CD14-positive monocyte (primary cell): ENCODE measurements around the gene ATP4A. TPM values are rescaled to one million over a fixed set of nuclear protein-coding genes. Genes with fewer than 3 reads are reported as not detected.

Source experiments
- DNase-seq, 3 donors: peaks; one replicate each; pipeline ENCODE4 v3.0.0-alpha.2; 2011 to 2022
- H2AFZ ChIP-seq: 2 replicates; pipeline ENCODE4 v1.6.0; 2012; ENCODE audit warnings: mild to moderate bottlenecking, low read depth, low read length, inconsistent platforms; ENCODE audit not compliant: insufficient read depth, poor library complexity, severe bottlenecking
- H3K27ac ChIP-seq, 2 donors: 1 replicate in 1 of 2; 2 replicates in 1 of 2; pipeline ENCODE4 v1.5.1; 2012 to 2013; ENCODE audit warnings: low read length in 2 of 2, control low read depth in 1 of 2, inconsistent platforms in 1 of 2, low read depth in 1 of 2, mild to moderate bottlenecking in 1 of 2
- H3K27me3 ChIP-seq, 2 donors: one replicate each; pipeline versions ENCODE4 v1.6.0 to v1.6.1; 2011 to 2013; ENCODE audit warnings: low read length in 2 of 2; ENCODE audit not compliant: control insufficient read depth in 2 of 2, insufficient read depth in 2 of 2
- H3K36me3 ChIP-seq, 2 donors: replicated peaks in 1 of 2; 1 replicate in 1 of 2; 2 replicates in 1 of 2; pipeline versions ENCODE4 v1.5.1 to v1.6.1; 2012 to 2013; ENCODE audit warnings: low read length in 2 of 2, control low read depth in 1 of 2, inconsistent platforms in 1 of 2, mild to moderate bottlenecking in 1 of 2; ENCODE audit not compliant: insufficient read depth in 2 of 2, control insufficient read depth in 1 of 2
- H3K4me1 ChIP-seq, 2 donors: 1 replicate in 1 of 2; 2 replicates in 1 of 2; pipeline versions ENCODE4 v1.5.1 to v1.6.1; 2012 to 2013; ENCODE audit warnings: low read length in 2 of 2, control low read depth in 1 of 2, inconsistent platforms in 1 of 2, mild to moderate bottlenecking in 1 of 2, moderate library complexity in 1 of 2; ENCODE audit not compliant: insufficient read depth in 2 of 2, control insufficient read depth in 1 of 2
- H3K4me2 ChIP-seq: replicated peaks from 2 replicates; pipeline ENCODE3; 2012; ENCODE audit warnings: low read length, moderate library complexity, mild to moderate bottlenecking; ENCODE audit not compliant: poor library complexity, severe bottlenecking; ENCODE audit errors: extremely low read depth
- H3K4me3 ChIP-seq, 3 experiments: fragments of 200-600 bp in 1 of 3; sonication (generic) in 1 of 3; replicated peaks in 1 of 3; 1 replicate in 2 of 3; 2 replicates in 1 of 3; pipeline ENCODE4 v1.5.1; 2011 to 2013; ENCODE audit warnings: low read length in 3 of 3, mild to moderate bottlenecking in 3 of 3, control low read depth in 2 of 3, low read depth in 2 of 3, inconsistent platforms in 1 of 3, moderate library complexity in 1 of 3
- H3K79me2 ChIP-seq: 2 replicates; pipeline ENCODE4 v1.6.0; 2012; ENCODE audit warnings: mild to moderate bottlenecking, control low read depth, inconsistent platforms, low read length, moderate library complexity; ENCODE audit not compliant: insufficient read depth
- H3K9ac ChIP-seq: 2 replicates; pipeline ENCODE4 v1.6.0; 2017; ENCODE audit warnings: low read length, mild to moderate bottlenecking; ENCODE audit not compliant: insufficient read depth, poor library complexity, severe bottlenecking
- H3K9me3 ChIP-seq, 2 donors: replicated peaks in 1 of 2; 1 replicate in 1 of 2; 2 replicates in 1 of 2; pipeline versions ENCODE4 v1.5.1 to v1.6.1; 2012 to 2013; ENCODE audit warnings: low read length in 2 of 2, control low read depth in 1 of 2; ENCODE audit not compliant: control insufficient read depth in 1 of 2, insufficient read depth in 1 of 2
- H4K20me1 ChIP-seq: 2 replicates; pipeline ENCODE4 v1.6.0; 2012; ENCODE audit warnings: mild to moderate bottlenecking, low read length, control low read depth, moderate library complexity; ENCODE audit not compliant: insufficient read depth
- H3K27ac Mint-ChIP-seq, 7 donors: one replicate each; pipeline ENCODE4 v1.8.0; 2020; ENCODE audit warnings: mild to moderate bottlenecking in 7 of 7, mixed read lengths in 7 of 7, moderate library complexity in 6 of 7, inconsistent platforms in 2 of 7
- H3K27me3 Mint-ChIP-seq, 3 donors: one replicate each; pipeline ENCODE4 v1.8.0; 2021 to 2022; ENCODE audit warnings: low read depth in 3 of 3, mild to moderate bottlenecking in 3 of 3, mixed read lengths in 3 of 3, moderate library complexity in 3 of 3, inconsistent platforms in 1 of 3
- H3K36me3 Mint-ChIP-seq, 2 donors: one replicate each; pipeline ENCODE4 v1.8.0; 2020; ENCODE audit warnings: mixed read lengths in 2 of 2, inconsistent platforms in 1 of 2, mild to moderate bottlenecking in 1 of 2
- H3K4me1 Mint-ChIP-seq: one replicate; pipeline ENCODE4 v1.8.0; 2020; ENCODE audit warnings: mild to moderate bottlenecking, mixed read lengths
- H3K4me3 Mint-ChIP-seq, 2 donors: one replicate each; pipeline ENCODE4 v1.8.0; 2020; ENCODE audit warnings: mild to moderate bottlenecking in 2 of 2, mixed read lengths in 2 of 2, moderate library complexity in 1 of 2
- H3K9me3 Mint-ChIP-seq, 7 donors: one replicate each; pipeline ENCODE4 v1.8.0; 2020 to 2022; ENCODE audit warnings: mixed read lengths in 7 of 7, mild to moderate bottlenecking in 6 of 7, moderate library complexity in 6 of 7, inconsistent platforms in 2 of 7
- CTCF ChIP-seq: fragments of 200-600 bp; IDR thresholded peaks from one replicate; pipeline ENCODE4 v1.8.0; 2022; ENCODE audit warnings: antibody characterized with exemption, mild to moderate bottlenecking
- WGBS: methylation state at CpG from one replicate; pipeline ENCODE4 v1.1.5; 2013; ENCODE audit warnings: missing lambda C conversion rate; ENCODE audit not compliant: insufficient coverage; 5-methylcytosine and 5-hydroxymethylcytosine counted together
- intact Hi-C, 2 donors: fragments of 100-400 bp; cut with micrococcal nuclease; formaldehyde crosslinking; loops; one replicate each; pipeline versions ENCODE4 v1.15.0 to v1.15.1; 2023
- polyA plus RNA-seq, 3 donors: library from polyadenylated mRNA; depleted of rRNA in 1 of 3; unstranded in 2 of 3; stranded (reverse) in 1 of 3; fragments of 300-500 nt in 2 of 3; fragments of >200 nt in 1 of 3; fragmentation: Illumina TruSeq in 2 of 3; gene quantifications; 1 replicate in 2 of 3; 2 replicates in 1 of 3; pipeline ENCODE4 v1.2.3, GENCODE V29; 2012 to 2021

ATP4A gene
- polyA plus RNA-seq, 3 donors, result not detected

- TF ChIP-seq CTCF, result no peak
- H3K79me2 ChIP-seq, result no peaks in the 10 kb centered on the region
- no peak overlapping the region for H3K27ac ChIP-seq
- H3K4me2 ChIP-seq, result no peak overlapping the region
- Mint-ChIP-seq H3K4me3 (peak overlapping the region in 1 of 2 donors; percentile 11), H3K27me3 (peaks cover 35 to 51% (median 38%) of the 10 kb centered on the region in 3 donors), H3K27ac (no peak overlapping the region), H3K9me3 (peaks cover 0 to 13% (median 2%) of the 10 kb centered on the region in 7 donors), H3K4me1 (peaks cover 10% of the 10 kb centered on the region), H3K36me3 (no peaks in the 10 kb centered on the region)
- H3K27me3 ChIP-seq, result peaks cover 0 to 23% of the 10 kb centered on the region in 2 donors
- H3K4me3 ChIP-seq, result no peak overlapping the region
- intact Hi-C loops, result no loop called here
- H4K20me1 ChIP-seq, result no peaks in the 10 kb centered on the region
- WGBS, result 92% methylated on average over 21 of the region's 23 CpGs
- no peak overlapping the region for H3K9ac ChIP-seq
- H3K9me3 ChIP-seq, result peaks cover 0 to 5% of the 10 kb centered on the region in 2 donors
- no peak for DNase-seq
- H2AFZ ChIP-seq, result no peak overlapping the region
- no peaks in the 10 kb centered on the region for H3K36me3 ChIP-seq
- peaks cover 11 to 14% of the 10 kb centered on the region in 2 donors for H3K4me1 ChIP-seq
Measured at GRCh38 chr19:35559781-35560180, 3.7 kb downstream of the ATP4A start.

- Mint-ChIP-seq H3K4me3 (peak overlapping the region in 1 of 2 donors; percentile 98), H3K36me3 (no peaks in the 10 kb centered on the region), H3K4me1 (peaks cover 10% of the 10 kb centered on the region), H3K27ac (no peak overlapping the region), H3K27me3 (peaks cover 36 to 52% (median 38%) of the 10 kb centered on the region in 3 donors), H3K9me3 (peaks cover 0 to 13% (median 2%) of the 10 kb centered on the region in 7 donors)
- peak in 1 of 3 donors; percentile 1 for DNase-seq
- Histone ChIP-seq H3K4me1 (peaks cover 11 to 14% of the 10 kb centered on the region in 2 donors), H3K9ac (no peak overlapping the region), H3K36me3 (no peaks in the 10 kb centered on the region), H3K79me2 (no peaks in the 10 kb centered on the region), H3K4me2 (no peak overlapping the region), H3K4me3 (no peak overlapping the region), H3K27ac (no peak overlapping the region), H3K9me3 (peaks cover 0 to 5% of the 10 kb centered on the region in 2 donors), H4K20me1 (no peaks in the 10 kb centered on the region), H2AFZ (no peak overlapping the region), H3K27me3 (peaks cover 0 to 23% of the 10 kb centered on the region in 2 donors)
- TF ChIP-seq CTCF, result no peak
- intact Hi-C loops, result no loop called here
- WGBS, result 71% methylated on average over 9 of the region's 11 CpGs
Measured at GRCh38 chr19:35559281-35559659, 4.2 kb downstream of the ATP4A start.
